Raji (cell line): ENCODE data around the gene PLAAT4.

Source experiments
- POLR2A ChIP-seq: IDR thresholded peaks from 2 replicates; pipeline ENCODE4 v1.6.1; 2011; ENCODE audit warnings: low read depth, low read length, control low read depth; ENCODE audit not compliant: insufficient read depth

The PLAAT4 gene

GRCh38 chr11:63586451-63587166, 50.0 kb downstream of the PLAAT4 start:
- no peak for TF ChIP-seq POLR2A

GRCh38 chr11:63589000-63589399, 52.4 kb downstream of the PLAAT4 start:
- no peak for TF ChIP-seq POLR2A

GRCh38 chr11:63590024-63590788, 53.6 kb downstream of the PLAAT4 start:
- TF ChIP-seq POLR2A, result no peak

GRCh38 chr11:63592975-63593395, 56.4 kb downstream of the PLAAT4 start:
- TF ChIP-seq POLR2A, result no peak

GRCh38 chr11:63595296-63595695, 58.7 kb downstream of the PLAAT4 start:
- TF ChIP-seq POLR2A, result no peak
